ENCODE results near the gene GNAQ.

- TF ChIP-seq SIN3A (IDR thresholded peaks at IDR 0.05; ENCODE audit: borderline replicate concordance, insufficient read depth, low read length) (no peak), POLR2AphosphoS5 (IDR thresholded peaks at IDR 0.05; ENCODE audit: low read depth, low read length) (no peak), TAF1 (IDR thresholded peaks at IDR 0.05; ENCODE audit: borderline replicate concordance, insufficient read depth, low read length) (no peak), FOXP2 (optimal IDR thresholded peaks at IDR 0.05; ENCODE audit: borderline replicate concordance, extremely low read depth, extremely low read length, insufficient read depth) (no peak), REST (IDR thresholded peaks at IDR 0.05; ENCODE audit: insufficient read depth in 1 of 2, low read depth in 2 of 2, low read length in 2 of 2) (no peak)
Observed at GRCh38 chr9:77974434-77974833, 57.2 kb downstream of the GNAQ start.

Data from PFSK-1 (cell line).